UCSD-AML1 (cell line): ENCODE results near the gene RPP38.

ENCODE experiments used
- DNase-seq: peaks from one replicate; lab custom pipeline; 2025; ENCODE audit not compliant: unreplicated experiment; lab: John Stamatoyannopoulos, UW

RPP38 gene

GRCh38 chr10:15149042-15149771, 52.1 kb downstream of the RPP38 start:
- no peak for DNase-seq

- DNase-seq: no peak
These were observed 53.4 kb downstream of the RPP38 start for GRCh38 chr10:15150563-15150962.

GRCh38 chr10:15152556-15152955, 55.4 kb downstream of the RPP38 start:
- no peak for DNase-seq
